AG04450 (cell line): Measurements from ENCODE around the gene UTP11. TPM values are rescaled to one million over a fixed set of nuclear protein-coding genes. Genes with fewer than 3 reads are reported as not detected.

Experiments used
- CTCF ChIA-PET: fragments of 300-600, 350-600 bp; formaldehyde crosslinking; extraction: SDS; loops from one replicate; lab custom pipeline; 2022; ENCODE audit warnings: antibody characterized with exemption, inconsistent platforms; lab: Charles Lee
- POLR2A ChIA-PET: fragments of 350-600 bp; formaldehyde crosslinking; extraction: SDS; loops from one replicate; lab custom pipeline; 2021; ENCODE audit warnings: antibody characterized with exemption, inconsistent platforms; lab: Yijun Ruan, JAX
- DNase-seq: peaks from one replicate; pipeline ENCODE4 v3.0.0-alpha.2; 2011; ENCODE audit warnings: low read depth, low spot score
- H3K27ac ChIP-seq: one replicate; pipeline ENCODE4 v1.5.1; 2012; ENCODE audit warnings: low read depth, low read length, control low read depth
- H3K27me3 ChIP-seq: one replicate; pipeline ENCODE4 v1.6.0; 2012; ENCODE audit warnings: low read length; ENCODE audit not compliant: control insufficient read depth, insufficient read depth
- H3K4me3 ChIP-seq: 2 replicates; pipeline ENCODE4 v1.5.1; 2011; ENCODE audit warnings: mild to moderate bottlenecking, low read depth, low read length, control low read depth
- H3K9me3 ChIP-seq: 2 replicates; pipeline ENCODE4 v1.5.1; 2012; ENCODE audit warnings: low read length; ENCODE audit not compliant: control insufficient read depth, insufficient read depth
- CTCF ChIP-seq: IDR thresholded peaks from 2 replicates; pipeline ENCODE4 v1.5.1; 2011; ENCODE audit warnings: low read depth, low read length, control low read depth, inconsistent platforms
- polyA plus RNA-seq: library from polyadenylated mRNA; depleted of rRNA; stranded (reverse); fragments of >200 nt; gene quantifications from 2 replicates; pipeline ENCODE4 v1.2.3, GENCODE V29; 2011

Gene UTP11
- polyA plus RNA-seq, 1 experiment, result 43.8 TPM

- Histone ChIP-seq H3K4me3 (no peak overlapping the region), H3K27ac (peak overlapping the region; percentile 70), H3K9me3 (peaks cover 4% of the 10 kb centered on the region; the same call in 1 of the 2 replicates), H3K27me3 (no peaks in the 10 kb centered on the region)
- POLR2A ChIA-PET, result interaction anchor here (0.5 to 0.6 kb wide), 2 partner anchors 12 to 1098 kb away, joined by 3 to 6 read pairs; no protein-coding TSS in a partner anchor
- CTCF ChIA-PET, result interaction anchor here (0.6 to 18.7 kb wide), 3 partner anchors 9 to 33 kb away, joined by 3 to 179 read pairs (median 4); partner anchors contain the start of gene SF3A3
- DNase-seq, result no peak
- TF ChIP-seq CTCF, result no peak
These were observed 3.3 kb upstream of the UTP11 start for GRCh38 chr1:38009088-38009840.

- no peak for TF ChIP-seq CTCF
- Histone ChIP-seq H3K27me3 (no peaks in the 10 kb centered on the region), H3K9me3 (peaks cover 4% of the 10 kb centered on the region; the same call in 1 of the 2 replicates), H3K27ac (no peak overlapping the region), H3K4me3 (no peak overlapping the region)
- no peak for DNase-seq
- ChIA-PET CTCF (interaction anchor here (1.2 to 18.7 kb wide), 2 partner anchors 9 to 18 kb away, joined by 3 to 179 read pairs; partner anchors contain the start of gene SF3A3), POLR2A (interaction anchor here (0.6 kb wide), 1 partner anchor 13 kb away, joined by 6 read pairs; no protein-coding TSS in a partner anchor)
These were observed 2.7 kb upstream of the UTP11 start for GRCh38 chr1:38009841-38010180.

GRCh38 chr1:38013227-38013622 is 691 bp downstream of the UTP11 start:
- ChIA-PET CTCF (interaction anchor here (0.6 to 18.7 kb wide), 3 partner anchors 15 to 153 kb away, joined by 3 to 179 read pairs (median 3); partner anchors contain the start of gene SF3A3), POLR2A (interaction anchor here (0.8 to 2.0 kb wide), 9 partner anchors 9 to 205 kb away, joined by 3 to 21 read pairs (median 4); partner anchors contain the start of gene YRDC)
- Histone ChIP-seq H3K27ac (peak overlapping the region; percentile 99), H3K27me3 (no peaks in the 10 kb centered on the region), H3K4me3 (peak overlapping the region; percentile 92), H3K9me3 (peaks cover 4% of the 10 kb centered on the region; the same call in 1 of the 2 replicates)
- DNase-seq, result no peak
- no peak for TF ChIP-seq CTCF

GRCh38 chr1:38014171-38014570 is 1.6 kb downstream of the UTP11 start:
- CTCF ChIA-PET, result interaction anchor here (0.6 to 18.7 kb wide), 3 partner anchors 22 to 832 kb away, joined by 3 to 179 read pairs (median 3); partner anchors contain the start of gene SF3A3
- Histone ChIP-seq H3K9me3 (peaks cover 4% of the 10 kb centered on the region; the same call in 1 of the 2 replicates), H3K27me3 (no peaks in the 10 kb centered on the region), H3K4me3 (peak overlapping the region; percentile 34), H3K27ac (no peak overlapping the region)
- POLR2A ChIA-PET, result interaction anchor here (0.6 to 0.8 kb wide), 3 partner anchors 12 to 64 kb away, joined by 3 to 4 read pairs (median 3); no protein-coding TSS in a partner anchor
- DNase-seq, result no peak
- peak; percentile 29; the same call in 1 of the 2 replicates for TF ChIP-seq CTCF
